Common myeloid progenitor, CD34-positive (primary cell): ENCODE results near the gene VASH2.

Experiments used
- CTCF ChIA-PET: fragments of 350-600 bp; sonication (Branson Sonifier 250); formaldehyde crosslinking; loops from one replicate; lab custom pipeline; 2021; ENCODE audit warnings: antibody characterized with exemption; lab: Charles Lee
- POLR2A ChIA-PET: fragments of 350-600 bp; sonication (Branson Sonifier 250); formaldehyde crosslinking; loops from one replicate; lab custom pipeline; 2021; ENCODE audit warnings: antibody characterized with exemption; lab: Charles Lee
- DNase-seq, 3 donors: peaks; one replicate each; pipeline versions ENCODE4 v3.0.0 to v3.0.0-alpha.2; 2013
- H3K27ac ChIP-seq, 2 experiments: 1 replicate in 1 of 2; 2 replicates in 1 of 2; pipeline ENCODE4 v1.7.0; 2013; ENCODE audit warnings: inconsistent platforms in 2 of 2, low read length in 2 of 2, mild to moderate bottlenecking in 2 of 2, low read depth in 1 of 2, moderate library complexity in 1 of 2; ENCODE audit not compliant: severe bottlenecking in 2 of 2, insufficient read depth in 1 of 2, poor library complexity in 1 of 2
- H3K27me3 ChIP-seq, 5 experiments: replicated peaks in 2 of 5; 1 replicate in 3 of 5; 2 replicates in 2 of 5; pipeline versions ENCODE4 v1.6.1 to v1.7.0; 2013; ENCODE audit warnings: low read length in 4 of 5, mild to moderate bottlenecking in 2 of 5, moderate library complexity in 2 of 5, inconsistent platforms in 1 of 5; ENCODE audit not compliant: insufficient read depth in 5 of 5, control insufficient read depth in 4 of 5
- H3K36me3 ChIP-seq, 4 experiments: 1 replicate in 2 of 4; 2 replicates in 2 of 4; pipeline versions ENCODE4 v1.6.1 to v1.7.0; 2013; ENCODE audit warnings: low read length in 3 of 4, control low read depth in 1 of 4, mild to moderate bottlenecking in 1 of 4; ENCODE audit not compliant: control insufficient read depth in 4 of 4, insufficient read depth in 4 of 4
- H3K4me1 ChIP-seq, 4 experiments: 1 replicate in 3 of 4; 2 replicates in 1 of 4; pipeline versions ENCODE4 v1.6.1 to v1.7.1; 2013; ENCODE audit warnings: low read length in 3 of 4, mild to moderate bottlenecking in 3 of 4, control low read depth in 1 of 4, inconsistent platforms in 1 of 4, moderate library complexity in 1 of 4; ENCODE audit not compliant: control insufficient read depth in 4 of 4, insufficient read depth in 4 of 4; ENCODE audit errors: control extremely low read depth in 1 of 4
- H3K4me3 ChIP-seq, 7 experiments: 1 replicate in 4 of 7; 2 replicates in 3 of 7; pipeline versions ENCODE4 v1.5.1 to v1.7.0; 2013; ENCODE audit warnings: mild to moderate bottlenecking in 7 of 7, low read length in 6 of 7, moderate library complexity in 6 of 7, inconsistent platforms in 2 of 7, low read depth in 2 of 7, control low read depth in 1 of 7; ENCODE audit not compliant: insufficient read depth in 4 of 7, control insufficient read depth in 1 of 7; ENCODE audit errors: extremely low read depth in 1 of 7
- H3K9me3 ChIP-seq, 5 experiments: 1 replicate in 4 of 5; 2 replicates in 1 of 5; pipeline versions ENCODE4 v1.6.1 to v1.7.1; 2013; ENCODE audit warnings: low read length in 4 of 5, mild to moderate bottlenecking in 2 of 5, inconsistent platforms in 1 of 5, low read depth in 1 of 5, moderate library complexity in 1 of 5; ENCODE audit not compliant: control insufficient read depth in 4 of 5, insufficient read depth in 2 of 5; ENCODE audit errors: control extremely low read depth in 1 of 5
- WGBS: methylation state at CpG from one replicate; pipeline ENCODE4 v1.1.5; 2013; ENCODE audit not compliant: insufficient coverage; 5-methylcytosine and 5-hydroxymethylcytosine counted together

VASH2 gene

DNA sequence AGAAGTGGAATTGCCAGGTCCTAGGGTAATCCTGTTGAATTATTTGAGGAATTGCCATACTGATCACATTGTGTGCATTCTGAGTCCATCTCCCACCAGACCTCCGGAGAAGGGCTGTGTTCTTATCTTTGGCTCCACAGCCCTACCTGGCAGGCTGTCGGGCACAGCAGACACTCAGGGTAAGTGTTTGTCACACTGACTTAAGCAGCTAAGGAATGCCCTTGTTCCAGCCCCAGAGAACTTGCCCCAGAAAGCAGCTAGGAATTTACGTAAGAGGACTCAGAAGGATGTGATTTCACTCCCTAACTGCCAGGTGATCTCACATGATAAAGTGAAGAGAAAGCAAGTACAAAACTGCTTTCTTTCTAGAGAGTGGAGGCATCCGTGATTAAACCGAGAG is 21.0 kb downstream of the VASH2 start:
- Histone ChIP-seq H3K27ac (no peak overlapping the region), H3K4me3 (no peak overlapping the region), H3K9me3 (no peaks in the 10 kb centered on the region), H3K27me3 (no peaks in the 10 kb centered on the region), H3K4me1 (no peaks in the 10 kb centered on the region), H3K36me3 (peaks cover 0 to 5% (median 0%) of the 10 kb centered on the region in 4 experiments)
- POLR2A ChIA-PET: no interaction called here
- DNase-seq: no peak
- WGBS: 94% methylated on average over 5 of the region's 5 CpGs
- CTCF ChIA-PET: no interaction called here

DNA sequence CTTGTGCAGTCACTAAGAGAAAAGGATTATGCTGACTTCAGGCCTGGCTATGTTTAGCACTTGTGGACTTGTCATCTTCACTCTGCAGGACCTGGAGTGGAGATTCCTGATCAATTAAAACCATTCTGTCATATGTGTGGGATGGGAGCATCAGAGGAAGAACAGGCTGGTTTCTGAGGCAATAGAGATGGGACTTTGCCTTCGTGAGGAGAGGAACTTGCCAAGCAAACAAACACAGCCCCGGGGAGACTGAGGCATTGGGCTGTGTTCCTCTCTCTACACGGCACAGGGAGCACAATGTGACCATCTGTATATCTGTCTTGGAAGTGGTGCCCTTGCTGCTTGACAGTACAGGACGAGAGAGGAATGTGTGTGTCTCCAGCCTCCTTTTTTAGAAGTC is 23.1 kb downstream of the VASH2 start:
- no peak for DNase-seq
- H3K4me1 ChIP-seq: no peaks in the 10 kb centered on the region
- H3K27ac ChIP-seq: no peak overlapping the region
- POLR2A ChIA-PET: no interaction called here
- H3K27me3 ChIP-seq: no peaks in the 10 kb centered on the region
- 97% methylated on average over 3 of the region's 4 CpGs for WGBS
- H3K36me3 ChIP-seq: peaks cover 0 to 5% (median 0%) of the 10 kb centered on the region in 4 experiments
- CTCF ChIA-PET: no interaction called here
- H3K9me3 ChIP-seq: no peaks in the 10 kb centered on the region
- H3K4me3 ChIP-seq: no peak overlapping the region

DNA sequence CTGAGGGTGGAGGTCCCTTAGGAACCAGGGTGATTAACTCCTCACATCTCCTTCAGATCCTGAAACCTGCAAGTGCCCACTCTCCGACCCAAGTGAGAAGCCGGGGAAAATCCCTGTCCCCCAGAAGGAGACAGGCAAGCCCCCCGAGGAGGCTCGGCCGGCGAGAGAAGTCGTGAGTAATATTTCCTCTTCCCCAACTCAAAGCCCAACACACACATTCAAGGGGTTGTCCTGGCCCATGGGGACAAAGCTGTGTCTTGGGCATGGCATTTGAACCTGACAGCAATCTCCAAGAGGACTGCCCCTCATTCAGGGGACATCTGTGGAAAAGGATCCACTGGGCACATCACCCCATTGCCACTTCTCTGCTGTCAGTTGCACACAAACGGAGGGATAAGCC is 23.6 kb downstream of the VASH2 start:
- WGBS: 97% methylated on average over 5 of the region's 8 CpGs
- H3K9me3 ChIP-seq: no peaks in the 10 kb centered on the region
- DNase-seq: no peak
- no peak overlapping the region for H3K4me3 ChIP-seq
- H3K36me3 ChIP-seq: peaks cover 0 to 5% (median 0%) of the 10 kb centered on the region in 4 experiments
- H3K27me3 ChIP-seq: no peaks in the 10 kb centered on the region
- POLR2A ChIA-PET: no interaction called here
- H3K4me1 ChIP-seq: no peaks in the 10 kb centered on the region
- no peak overlapping the region for H3K27ac ChIP-seq
- CTCF ChIA-PET: no interaction called here

DNA sequence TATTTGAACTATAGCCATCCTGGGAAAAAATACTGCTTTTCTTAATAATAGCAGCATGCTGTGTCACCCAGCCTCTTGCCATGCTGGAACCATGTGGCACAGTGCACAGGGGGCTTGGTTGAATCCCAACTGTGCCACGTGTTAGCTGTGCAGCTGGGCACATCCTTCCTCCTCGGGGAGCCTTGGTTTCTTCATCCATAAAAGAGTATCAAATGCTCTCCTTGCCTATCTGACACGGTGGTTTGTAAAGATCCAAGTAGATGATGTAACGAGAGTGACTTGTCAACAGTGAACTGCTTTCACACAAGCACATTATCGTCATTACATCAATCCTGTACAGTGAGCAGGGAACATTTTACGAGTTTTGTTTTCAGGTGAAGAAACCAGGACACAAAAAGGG is 24.4 kb downstream of the VASH2 start:
- H3K27me3 ChIP-seq: no peaks in the 10 kb centered on the region
- WGBS: 94% methylated on average over 2 of the region's 6 CpGs
- no peak overlapping the region for H3K27ac ChIP-seq
- H3K9me3 ChIP-seq: no peaks in the 10 kb centered on the region
- ChIA-PET POLR2A (no interaction called here), CTCF (no interaction called here)
- peaks cover 0 to 5% (median 0%) of the 10 kb centered on the region in 4 experiments for H3K36me3 ChIP-seq
- H3K4me1 ChIP-seq: no peaks in the 10 kb centered on the region
- DNase-seq: no peak
- H3K4me3 ChIP-seq: no peak overlapping the region

DNA sequence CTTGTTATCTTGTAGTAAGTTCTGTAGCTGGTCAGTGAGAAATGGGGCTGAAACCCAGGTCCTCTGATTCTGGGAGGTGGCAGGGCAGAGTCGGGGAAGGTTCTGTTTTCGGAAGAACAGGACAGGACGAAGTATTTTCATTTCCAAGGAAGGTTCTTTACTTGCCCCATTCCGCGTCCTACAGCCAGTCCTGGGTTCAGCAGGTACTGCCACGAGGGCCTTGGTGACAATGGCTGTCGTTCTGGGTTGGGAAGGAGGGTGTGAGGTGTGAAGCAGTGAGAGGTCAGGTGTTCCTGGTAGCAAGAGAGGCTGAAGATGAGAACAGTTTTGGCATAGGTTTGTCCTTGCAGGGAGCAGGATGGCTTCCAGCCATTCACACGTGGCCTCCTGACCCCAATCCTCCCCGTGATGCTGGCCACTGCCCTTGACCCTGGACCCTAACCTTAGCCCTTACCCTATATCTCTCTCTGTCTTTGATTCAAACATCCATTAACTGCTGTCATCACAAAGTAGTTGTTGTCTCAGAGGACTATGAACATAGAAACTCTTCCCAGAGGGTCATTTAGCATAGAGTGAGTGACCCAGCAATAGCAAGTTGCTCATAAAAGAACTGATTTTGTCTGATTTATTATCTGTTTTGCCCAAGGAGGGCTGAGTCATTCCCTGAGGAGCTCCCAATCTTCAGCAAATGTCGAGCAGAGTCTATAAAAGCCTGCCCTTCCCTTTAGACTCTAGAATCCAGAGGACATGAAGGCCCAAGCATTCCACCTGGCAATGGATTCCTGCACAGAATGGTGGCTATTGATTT is 25.0 kb downstream of the VASH2 start:
- CTCF ChIA-PET: no interaction called here
- Histone ChIP-seq H3K4me3 (no peak overlapping the region), H3K9me3 (no peaks in the 10 kb centered on the region), H3K27me3 (no peaks in the 10 kb centered on the region), H3K27ac (no peak overlapping the region), H3K4me1 (no peaks in the 10 kb centered on the region), H3K36me3 (peaks cover 0 to 5% (median 0%) of the 10 kb centered on the region in 4 experiments)
- DNase-seq: no peak
- POLR2A ChIA-PET: no interaction called here
- WGBS: 90% methylated on average over 5 of the region's 10 CpGs

DNA sequence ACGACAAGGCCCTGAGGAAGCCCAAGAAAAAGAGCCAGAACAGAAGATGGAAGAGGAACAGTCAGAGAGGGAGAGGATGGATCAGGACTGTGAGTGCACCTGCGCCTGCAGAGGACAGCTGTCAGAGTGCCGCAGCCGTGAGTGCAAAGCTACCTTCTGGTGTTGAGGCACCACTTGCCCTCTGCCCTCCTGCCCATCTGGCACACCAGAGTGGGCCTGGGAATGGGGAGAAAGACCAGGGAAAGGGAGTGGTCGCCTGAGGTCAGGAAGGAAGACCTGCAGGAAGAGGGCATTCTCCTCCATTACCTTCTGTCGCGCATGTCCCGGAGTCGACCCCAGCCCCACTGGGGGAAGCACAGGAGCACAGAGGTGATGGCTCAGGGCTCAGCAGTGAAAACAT is 26.2 kb downstream of the VASH2 start:
- ChIA-PET POLR2A (no interaction called here), CTCF (interaction anchor here (1.0 kb wide), 1 partner anchor 8 kb away, joined by 3 read pairs; no protein-coding TSS in a partner anchor)
- Histone ChIP-seq H3K4me3 (no peak overlapping the region), H3K4me1 (no peaks in the 10 kb centered on the region), H3K27ac (no peak overlapping the region), H3K36me3 (peaks cover 0 to 5% (median 0%) of the 10 kb centered on the region in 4 experiments), H3K27me3 (no peaks in the 10 kb centered on the region), H3K9me3 (no peaks in the 10 kb centered on the region)
- 97% methylated on average over 4 of the region's 9 CpGs for WGBS
- no peak for DNase-seq
